HL-60/S4 treated with phorbol 12-myristate 13-acetate at 8.2 ng/mL for 4 days and 3 days (cell line): ENCODE data around the gene P2RX7.
"Not testable (repeated sequence)": the region's sequence is repeated elsewhere in the genome, so short reads cannot be mapped to it uniquely, and the experiment has no call there.

Experiments
- in situ Hi-C: fragments of 300-500 bp; cut with MboI; formaldehyde crosslinking; loops from 2 replicates; pipeline ENCODE4 v1.15.0; 2022; ENCODE audit warnings: low sequenced_read_pairs

The P2RX7 gene

DNA sequence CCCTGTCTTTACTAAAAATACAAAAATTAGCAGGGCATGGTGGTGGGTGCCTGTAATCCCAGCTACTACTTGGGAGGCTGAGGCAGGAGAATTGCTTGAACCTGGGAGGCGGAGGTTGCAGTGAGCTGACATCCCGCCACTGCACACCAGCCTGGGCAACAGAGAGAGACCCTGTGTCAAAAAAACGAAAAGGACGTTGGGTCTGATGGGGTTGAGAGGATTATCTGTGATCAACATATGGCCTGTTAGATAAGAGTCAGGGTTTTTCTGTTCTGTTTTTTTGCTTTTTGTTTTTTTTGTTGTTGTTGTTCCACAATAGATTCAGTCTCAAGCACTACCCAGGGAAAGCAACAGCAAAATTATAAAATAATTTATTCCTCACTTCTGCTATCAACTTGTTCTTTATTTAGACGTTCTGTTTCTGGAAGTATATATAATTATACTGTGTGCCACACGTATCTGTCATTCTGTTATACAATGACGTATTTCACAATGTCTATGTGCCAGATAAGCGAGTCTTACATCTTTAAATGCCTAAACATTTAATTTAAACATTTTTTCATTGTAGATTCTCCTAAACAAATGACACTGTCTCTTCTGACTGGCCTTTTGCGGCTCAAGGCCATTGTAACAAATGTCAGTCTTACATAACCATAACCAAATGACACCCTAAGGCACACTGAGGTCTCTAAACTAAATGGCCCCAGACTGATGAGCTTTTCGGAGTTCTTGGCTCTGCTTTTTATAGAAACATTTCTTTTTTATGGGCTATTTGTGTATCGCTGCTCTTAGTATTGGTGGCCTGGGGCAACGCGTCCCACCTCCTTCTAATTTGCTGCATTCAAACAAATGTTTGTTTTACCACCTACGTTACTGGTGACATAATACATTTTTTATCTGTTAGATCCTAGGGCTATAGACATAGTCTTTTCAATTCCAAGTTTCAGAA is 70.0 kb downstream of the P2RX7 start:
- in situ Hi-C loops: no loop called here

GRCh38 chr12:121203482-121203881 is 70.8 kb downstream of the P2RX7 start:
- in situ Hi-C loops: no loop called here

DNA sequence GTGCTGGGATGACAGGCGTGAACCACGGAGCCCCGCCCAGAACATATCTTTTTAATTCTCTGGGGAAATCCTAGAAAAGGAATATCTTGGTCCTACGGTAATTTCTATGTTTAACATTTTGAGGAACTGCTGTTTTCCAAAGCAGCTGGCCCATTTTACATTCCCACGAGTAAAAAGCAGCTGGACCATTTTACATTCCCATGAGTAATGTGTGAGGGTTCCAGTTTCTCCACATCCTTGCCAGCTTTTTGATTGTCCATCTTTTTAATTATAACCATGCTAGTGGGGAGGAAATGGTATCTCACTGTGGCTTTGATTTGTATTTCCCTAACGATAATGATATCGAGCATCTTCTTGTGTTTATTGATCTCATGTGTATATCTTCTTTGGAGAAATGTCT is 72.8 kb downstream of the P2RX7 start:
- in situ Hi-C loops: no loop called here

DNA sequence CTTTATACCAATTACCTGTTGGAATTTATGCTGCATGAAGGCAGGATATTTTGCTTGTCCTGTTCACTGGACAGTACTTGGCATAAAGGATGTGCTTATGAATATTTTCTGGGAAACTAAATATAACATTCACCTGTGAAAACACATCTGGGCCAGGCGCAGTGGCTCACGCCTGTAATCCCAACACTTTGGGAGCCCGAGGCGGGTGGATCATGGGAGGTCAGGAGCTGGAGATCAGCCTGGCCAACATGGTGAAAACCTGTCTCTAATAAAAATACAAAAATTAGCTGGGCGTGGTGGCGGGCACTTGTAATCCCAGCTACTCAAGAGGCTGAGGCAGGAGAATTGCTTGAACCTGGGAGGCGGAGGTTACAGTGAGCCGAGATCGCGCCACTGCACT is 75.9 kb downstream of the P2RX7 start:
- in situ Hi-C loops: not testable (repeated sequence)

DNA sequence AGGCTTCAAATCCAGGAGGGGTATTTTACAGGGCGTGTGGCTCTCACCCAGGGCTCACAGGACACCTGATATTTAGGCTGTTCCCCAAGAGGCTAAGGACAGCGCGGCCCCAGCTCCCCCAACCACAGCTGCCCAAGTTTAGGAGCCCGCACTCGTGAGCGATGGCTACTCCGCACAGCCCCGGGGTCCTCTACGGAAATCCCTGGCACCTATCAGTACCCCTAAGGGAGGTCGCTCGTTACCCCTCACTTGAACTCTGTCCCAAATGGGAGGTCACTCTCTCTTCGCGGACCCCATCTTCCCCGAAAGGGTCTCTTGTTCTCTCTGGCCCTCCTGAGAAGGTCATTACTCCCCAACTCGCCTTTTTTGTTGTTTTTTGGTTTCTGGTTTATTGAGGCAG is 76.5 kb downstream of the P2RX7 start:
- in situ Hi-C loops: no loop called here

GRCh38 chr12:121209624-121210572 is 77.2 kb downstream of the P2RX7 start, which contains the start of gene P2RX4:
Gene P2RX4 (plus strand): TSS chr12:121210129. CDS start chr12:121210165, 36 bp downstream.
- in situ Hi-C loops: no loop called here

DNA sequence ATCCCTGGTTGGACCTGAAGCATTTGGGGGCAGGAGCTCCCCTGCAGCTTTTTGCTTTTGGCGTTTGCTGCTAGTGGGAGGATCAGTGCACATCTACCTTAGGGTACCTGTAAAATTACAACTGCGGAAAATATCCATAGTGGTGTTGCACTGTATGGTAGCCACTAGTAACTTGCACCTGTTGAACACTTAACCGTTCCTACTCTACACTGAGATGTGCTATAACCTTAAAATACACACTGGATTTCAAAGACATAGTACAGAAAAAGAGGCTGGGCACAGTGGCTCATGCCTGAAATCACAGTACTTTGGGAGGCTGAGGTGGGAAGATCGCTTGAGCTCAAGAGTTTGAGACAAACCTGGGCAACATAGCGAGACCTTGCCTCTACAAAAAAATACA is 80.2 kb downstream of the P2RX7 start:
- in situ Hi-C loops: no loop called here

DNA sequence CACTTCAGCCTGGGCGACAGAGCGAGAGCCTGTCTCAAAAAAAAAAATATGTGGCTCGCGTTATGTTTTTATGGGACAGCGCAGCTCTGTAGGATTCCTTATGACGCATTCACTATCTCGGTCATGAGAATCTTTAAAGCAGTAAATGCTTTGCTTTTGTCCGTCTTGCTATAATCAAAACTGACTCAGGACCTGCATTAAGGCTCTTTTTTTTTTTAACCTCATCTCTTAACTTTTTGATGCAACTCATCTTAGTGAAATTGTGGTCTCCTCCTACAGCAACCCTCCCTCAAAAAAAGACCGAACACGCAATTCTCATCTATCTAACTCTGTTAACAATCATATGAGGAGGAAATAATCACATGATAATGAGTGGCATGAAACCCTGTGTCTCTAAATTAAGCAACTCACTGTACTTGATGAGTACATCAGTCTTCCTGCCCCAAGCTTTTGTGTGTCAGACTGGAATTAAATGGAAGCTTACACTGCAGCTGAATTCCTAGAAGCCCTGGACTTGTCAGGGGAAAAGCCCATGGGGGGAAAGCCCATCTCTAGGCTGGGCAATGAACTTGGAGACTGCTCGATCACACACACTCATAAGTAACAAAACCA is 81.6 kb downstream of the P2RX7 start:
- in situ Hi-C loops: no loop called here

DNA sequence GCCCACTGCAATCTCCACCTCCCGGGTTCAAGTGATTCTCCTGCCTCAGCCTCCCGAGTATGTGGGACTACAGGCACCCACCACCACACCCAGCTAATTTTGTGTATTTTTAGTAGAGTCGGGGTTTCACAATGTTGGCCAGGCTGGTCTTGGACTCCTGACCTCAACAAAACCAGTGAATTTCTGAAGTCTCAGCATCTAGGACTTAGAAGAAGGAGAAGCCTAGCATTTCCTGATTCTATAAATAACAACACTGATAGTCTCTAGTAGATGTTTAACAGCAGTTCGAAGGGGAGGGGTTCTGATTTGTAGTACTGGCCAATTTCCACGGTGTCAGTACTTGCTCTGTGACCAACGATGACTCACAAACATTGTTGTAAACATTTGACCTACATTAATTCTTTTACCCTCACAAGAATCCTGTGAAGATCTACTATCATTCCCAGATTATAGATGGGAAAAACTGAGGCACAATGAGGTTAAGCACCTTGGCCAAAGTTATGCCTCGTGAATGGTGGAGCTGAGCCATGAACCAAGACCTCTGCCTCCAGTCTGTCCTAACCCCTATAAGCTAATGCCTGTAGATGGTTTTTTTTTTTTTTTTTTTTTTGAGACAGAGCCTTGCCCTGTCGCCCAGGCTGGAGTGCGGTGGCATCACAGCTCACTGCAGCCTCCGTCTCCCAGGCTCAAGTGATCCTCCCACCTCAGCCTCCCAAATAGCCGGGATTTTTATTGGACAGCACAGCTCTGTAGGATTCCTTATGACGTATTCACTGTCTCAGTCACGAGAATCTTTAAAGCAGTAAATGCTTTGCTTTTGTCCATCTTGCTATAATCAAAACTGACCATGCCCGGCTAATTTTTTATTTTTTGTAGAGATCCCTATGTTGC is 82.4 kb downstream of the P2RX7 start:
- in situ Hi-C loops: no loop called here

- in situ Hi-C loops: no loop called here
These were observed 83.4 kb downstream of the P2RX7 start for GRCh38 chr12:121216102-121216501.

DNA sequence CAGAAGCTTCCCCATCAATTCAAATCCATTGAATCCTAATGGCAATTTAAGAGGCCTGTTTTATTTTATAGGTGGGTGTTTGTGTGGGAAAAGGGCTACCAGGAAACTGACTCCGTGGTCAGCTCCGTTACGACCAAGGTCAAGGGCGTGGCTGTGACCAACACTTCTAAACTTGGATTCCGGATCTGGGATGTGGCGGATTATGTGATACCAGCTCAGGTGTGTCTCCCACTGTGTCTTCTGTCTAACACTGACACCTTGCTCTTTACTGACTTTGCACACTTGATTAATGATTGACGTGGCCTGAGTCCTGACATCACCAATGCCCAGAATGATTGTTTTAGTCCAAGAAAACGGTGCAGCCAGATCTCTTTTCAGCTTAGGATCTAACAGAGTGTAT is 84.4 kb downstream of the P2RX7 start:
- in situ Hi-C loops: no loop called here

GRCh38 chr12:121217761-121218160 is 85.1 kb downstream of the P2RX7 start:
- in situ Hi-C loops: no loop called here

DNA sequence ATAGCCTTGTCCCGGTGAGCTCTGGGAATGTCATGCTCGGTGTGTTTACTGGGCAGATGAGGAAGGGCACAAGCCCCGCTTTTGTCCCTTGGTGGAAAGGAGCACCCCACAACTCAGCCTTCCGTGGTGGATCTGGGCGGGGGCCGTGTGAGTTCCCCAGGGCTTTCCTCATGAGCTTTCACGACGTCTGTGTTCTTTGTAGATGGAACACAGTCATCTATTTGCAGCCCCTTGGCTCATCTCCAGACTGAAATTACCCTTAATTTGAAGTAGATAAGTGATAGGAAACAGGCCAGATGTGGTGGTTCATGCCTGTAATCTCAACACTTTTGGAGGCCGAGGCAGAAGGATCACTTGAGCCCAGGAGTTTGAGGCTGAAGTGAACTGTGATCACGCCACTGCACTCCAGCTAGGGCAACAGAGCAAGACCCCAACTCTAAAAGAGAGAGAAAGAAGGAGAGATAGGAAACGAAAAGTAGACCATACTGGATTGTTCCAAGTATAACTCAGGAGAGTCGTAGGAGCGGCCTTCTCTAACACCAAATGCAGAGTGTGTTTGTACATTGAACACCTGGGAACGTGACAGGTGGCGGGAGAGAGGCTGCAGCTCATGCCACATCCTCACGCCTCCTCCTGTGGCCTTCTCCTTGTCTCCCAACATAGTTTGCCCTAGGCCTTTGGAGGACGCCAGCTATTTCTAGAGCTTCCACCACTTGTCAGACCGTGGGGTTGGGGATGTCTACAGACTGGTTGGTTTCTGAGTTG is 86.1 kb downstream of the P2RX7 start:
- in situ Hi-C loops: no loop called here

GRCh38 chr12:121219353-121219986 is 86.8 kb downstream of the P2RX7 start:
- in situ Hi-C loops: no loop called here

DNA sequence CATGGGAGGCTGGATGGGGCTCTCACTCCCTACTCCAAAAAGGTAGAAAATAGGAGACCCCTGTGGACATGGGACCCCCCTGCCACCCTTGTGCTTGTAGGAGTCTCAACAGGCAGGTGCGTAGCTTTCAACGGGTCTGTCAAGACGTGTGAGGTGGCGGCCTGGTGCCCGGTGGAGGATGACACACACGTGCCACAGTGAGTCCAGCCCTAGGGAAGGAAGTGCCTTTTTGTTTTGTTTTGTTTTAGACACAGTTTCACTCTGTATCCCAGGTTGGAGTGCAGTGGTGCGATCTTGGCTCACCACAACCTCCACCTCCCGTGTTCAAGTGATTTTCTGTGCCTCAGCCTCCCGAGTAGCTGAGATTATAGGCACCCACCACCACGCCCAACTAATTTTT is 90.2 kb downstream of the P2RX7 start:
- in situ Hi-C loops: no loop called here

- in situ Hi-C loops: no loop called here
These were observed 90.9 kb downstream of the P2RX7 start for GRCh38 chr12:121223292-121224285.

DNA sequence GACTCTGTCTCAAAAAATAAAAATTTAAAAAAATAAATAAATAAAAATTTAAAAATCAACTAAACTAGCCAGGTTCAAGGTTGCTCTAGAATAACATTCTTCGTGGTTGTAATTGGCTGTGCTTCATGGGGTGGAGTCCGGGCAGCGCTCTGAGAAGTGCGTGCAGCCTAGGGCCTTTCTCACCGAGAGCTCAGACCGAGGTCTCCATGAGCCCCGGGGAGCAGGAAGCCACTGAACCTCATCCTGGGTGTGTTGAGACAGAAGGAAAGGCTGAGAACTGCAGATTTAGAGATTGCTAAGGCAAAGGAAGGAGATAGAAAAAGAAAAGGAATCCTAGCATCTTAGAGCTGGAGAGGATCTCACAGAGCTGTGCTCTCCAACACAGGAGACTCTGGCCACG is 91.9 kb downstream of the P2RX7 start:
- in situ Hi-C loops: no loop called here

- in situ Hi-C loops: loop anchor here (25.0 kb wide), 1 partner anchor 164 kb away; no protein-coding TSS in a partner anchor
These were observed 93.7 kb downstream of the P2RX7 start for GRCh38 chr12:121226399-121226798.
